ENCODE data around the gene CXCL6. TPM values are rescaled to one million over a fixed set of nuclear protein-coding genes. Genes with fewer than 3 reads are reported as not detected.
A peak's percentile ranks its signal among the peaks of the same experiment; 100 is the strongest.

CXCL6 gene
- total and polyA plus RNA-seq, 8 donors, result 0.65 to 65.6 (median 2.1) TPM

DNA sequence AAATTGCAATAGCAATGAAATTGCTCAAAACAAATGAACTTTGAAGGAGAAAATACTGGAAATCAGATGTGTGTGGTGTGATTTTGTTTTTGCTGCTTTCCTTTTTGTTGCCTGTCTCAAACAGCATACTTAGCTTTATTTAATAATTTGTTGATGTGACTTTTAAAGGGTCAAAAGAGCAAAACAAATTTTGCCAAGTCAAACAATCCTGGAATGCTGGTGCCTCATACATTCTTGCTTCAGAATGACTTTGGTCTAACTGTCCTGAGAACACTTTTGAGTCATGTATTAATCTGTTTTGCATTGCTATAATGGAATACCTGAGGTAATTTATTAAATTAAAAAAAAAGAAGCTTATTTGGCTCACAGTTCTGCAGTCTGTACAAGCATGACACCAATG lies 20.0 kb downstream of the CXCL6 start:
- TF ChIP-seq, protein P1, sequence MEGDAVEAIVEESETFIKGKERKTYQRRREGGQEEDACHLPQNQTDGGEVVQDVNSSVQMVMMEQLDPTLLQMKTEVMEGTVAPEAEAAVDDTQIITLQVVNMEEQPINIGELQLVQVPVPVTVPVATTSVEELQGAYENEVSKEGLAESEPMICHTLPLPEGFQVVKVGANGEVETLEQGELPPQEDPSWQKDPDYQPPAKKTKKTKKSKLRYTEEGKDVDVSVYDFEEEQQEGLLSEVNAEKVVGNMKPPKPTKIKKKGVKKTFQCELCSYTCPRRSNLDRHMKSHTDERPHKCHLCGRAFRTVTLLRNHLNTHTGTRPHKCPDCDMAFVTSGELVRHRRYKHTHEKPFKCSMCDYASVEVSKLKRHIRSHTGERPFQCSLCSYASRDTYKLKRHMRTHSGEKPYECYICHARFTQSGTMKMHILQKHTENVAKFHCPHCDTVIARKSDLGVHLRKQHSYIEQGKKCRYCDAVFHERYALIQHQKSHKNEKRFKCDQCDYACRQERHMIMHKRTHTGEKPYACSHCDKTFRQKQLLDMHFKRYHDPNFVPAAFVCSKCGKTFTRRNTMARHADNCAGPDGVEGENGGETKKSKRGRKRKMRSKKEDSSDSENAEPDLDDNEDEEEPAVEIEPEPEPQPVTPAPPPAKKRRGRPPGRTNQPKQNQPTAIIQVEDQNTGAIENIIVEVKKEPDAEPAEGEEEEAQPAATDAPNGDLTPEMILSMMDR (IDR thresholded peaks at IDR 0.05), result no peak
- DNase-seq (no peak), ATAC-seq (peak; percentile 32 to 79 (median 77)), FAIRE-seq (no peak)
- peaks cover 0 to 3% (median 0%) of the 10 kb centered on the region in 4 donors for H3K27me3 ChIP-seq
- H3K4me3 ChIP-seq, result no peak overlapping the region
- H3K27ac ChIP-seq, result peak overlapping the region in 1 of 4 donors; percentile 53
- no peaks in the 10 kb centered on the region for H3K36me3 ChIP-seq
- peaks cover 0 to 7% (median 0%) of the 10 kb centered on the region in 3 donors for H3K4me1 ChIP-seq
- intact Hi-C loops (cut with DNase I), result no loop called here
- no peaks in the 10 kb centered on the region for H3K9me3 ChIP-seq

DNA sequence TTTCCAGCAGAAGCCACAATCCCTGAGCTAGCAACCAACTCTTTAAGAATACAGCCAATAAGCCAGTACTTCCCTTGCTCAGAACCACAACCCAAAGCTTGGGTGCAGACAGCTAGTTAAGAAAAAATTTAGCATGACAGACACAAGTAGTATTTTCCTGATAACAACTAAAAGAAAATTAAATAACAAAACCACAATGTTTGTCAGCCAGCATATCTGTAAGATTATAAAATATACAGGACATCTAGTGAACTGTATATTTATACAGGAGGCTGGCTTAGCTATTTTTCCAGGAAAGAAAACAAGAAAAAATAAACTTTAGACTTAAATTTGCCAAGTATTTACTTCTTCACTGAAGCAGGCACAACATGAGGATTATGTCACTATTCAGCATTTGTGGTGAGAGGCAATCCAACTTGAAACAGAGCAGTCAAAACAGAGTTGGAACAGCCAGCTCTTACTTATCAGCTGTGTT lies 23.2 kb downstream of the CXCL6 start:
- Histone ChIP-seq H3K4me3 (no peak overlapping the region), H3K27ac (no peak overlapping the region), H3K36me3 (no peaks in the 10 kb centered on the region), H3K4me1 (peaks cover 0 to 7% (median 0%) of the 10 kb centered on the region in 3 donors), H3K9me3 (no peaks in the 10 kb centered on the region), H3K27me3 (peaks cover 0 to 3% (median 0%) of the 10 kb centered on the region in 4 donors)
- FAIRE-seq, result no peak
- ATAC-seq, result peak in 2 of 4 donors; percentile 26 to 31
- no peak for DNase-seq
- TF ChIP-seq, protein P1 (IDR thresholded peaks at IDR 0.05), result no peak
- intact Hi-C loops (cut with DNase I), result loop anchor here in 2 of 3 donors (10.0 kb wide), 1 partner anchor 195 kb away; no protein-coding TSS in a partner anchor

DNA sequence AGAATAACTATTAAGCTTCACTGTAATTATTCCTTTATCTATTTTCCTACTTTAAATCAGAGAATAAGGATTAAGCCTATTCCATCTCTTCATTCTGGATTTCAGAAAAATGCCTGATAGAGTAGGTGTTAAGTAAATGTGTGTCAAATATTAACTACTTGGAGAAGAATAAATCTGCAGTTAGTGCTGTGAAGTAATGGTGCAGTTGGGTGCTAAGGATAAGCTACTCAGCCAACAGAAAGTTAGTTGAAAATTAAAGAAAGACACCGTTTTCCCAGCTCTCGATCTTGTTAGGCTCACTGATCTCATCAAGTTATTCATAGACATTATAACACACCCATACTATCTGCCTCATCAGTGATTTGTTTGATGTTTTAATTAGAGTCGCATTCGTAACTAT lies 23.7 kb downstream of the CXCL6 start:
- TF ChIP-seq, protein P1 (IDR thresholded peaks at IDR 0.05), result no peak
- Histone ChIP-seq H3K4me1 (peaks cover 0 to 7% (median 0%) of the 10 kb centered on the region in 3 donors), H3K4me3 (no peak overlapping the region), H3K36me3 (no peaks in the 10 kb centered on the region), H3K9me3 (no peaks in the 10 kb centered on the region), H3K27ac (no peak overlapping the region), H3K27me3 (peaks cover 0 to 3% (median 0%) of the 10 kb centered on the region in 4 donors)
- ATAC-seq, result no peak
- FAIRE-seq, result no peak
- DNase-seq, result no peak
- intact Hi-C loops (cut with DNase I), result loop anchor here in 2 of 3 donors (10.0 kb wide), 1 partner anchor 195 kb away; no protein-coding TSS in a partner anchor
- WGBS, 2 donors, result 31 to 32% methylated on average over 4 of the region's 4 CpGs

DNA sequence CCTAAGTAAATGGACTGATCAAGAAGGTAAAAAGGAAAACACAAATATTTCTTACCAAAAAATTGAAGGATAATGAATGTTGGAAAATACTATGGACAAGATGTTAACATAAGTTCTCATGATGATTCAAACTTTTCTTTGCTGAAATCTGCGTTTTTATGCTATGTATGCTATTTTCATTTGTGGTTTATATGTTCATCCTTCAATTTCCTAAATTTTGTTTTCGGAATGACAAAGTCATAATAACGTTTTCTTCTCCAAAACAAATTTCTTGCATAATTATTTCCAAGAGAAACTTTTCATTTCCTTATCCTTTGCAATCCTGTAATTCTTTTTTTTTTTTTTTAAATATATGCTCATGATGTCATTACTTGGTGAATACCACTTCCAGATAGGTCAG lies 24.4 kb downstream of the CXCL6 start:
- WGBS, 2 donors, result 64 to 72% methylated on average over 3 of the region's 3 CpGs
- FAIRE-seq, result peak; percentile 41
- TF ChIP-seq, protein P1 (IDR thresholded peaks at IDR 0.05), result no peak
- no peaks in the 10 kb centered on the region for H3K36me3 ChIP-seq
- peaks cover 0 to 3% (median 0%) of the 10 kb centered on the region in 4 donors for H3K27me3 ChIP-seq
- intact Hi-C loops (cut with DNase I), result loop anchor here in 2 of 3 donors (10.0 kb wide), 1 partner anchor 196 kb away; no protein-coding TSS in a partner anchor
- no peak overlapping the region for H3K4me3 ChIP-seq
- no peak for DNase-seq
- no peaks in the 10 kb centered on the region for H3K9me3 ChIP-seq
- H3K27ac ChIP-seq, result no peak overlapping the region
- H3K4me1 ChIP-seq, result peaks cover 0 to 7% (median 0%) of the 10 kb centered on the region in 3 donors
- no peak for ATAC-seq

DNA sequence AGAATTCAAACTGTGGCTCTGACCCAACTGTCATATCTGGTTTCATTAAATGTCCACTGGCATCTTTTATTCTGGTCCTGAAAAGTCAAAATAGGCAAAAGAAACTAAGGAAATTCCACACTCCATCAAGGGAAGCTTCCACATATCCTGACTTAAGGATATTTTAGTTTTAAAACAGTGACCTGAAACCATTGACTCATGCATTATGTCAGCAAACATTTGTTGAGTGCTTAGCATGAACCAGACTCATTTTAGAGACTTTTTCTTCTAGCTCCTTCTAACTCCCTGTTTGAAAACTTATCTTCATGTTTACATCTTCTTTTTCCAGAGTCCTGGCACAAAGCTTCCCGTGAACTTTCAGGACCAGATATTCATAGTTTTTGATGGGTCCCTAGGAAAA lies 25.8 kb downstream of the CXCL6 start:
- H3K36me3 ChIP-seq, result no peaks in the 10 kb centered on the region
- peaks cover 0 to 7% (median 0%) of the 10 kb centered on the region in 3 donors for H3K4me1 ChIP-seq
- H3K27ac ChIP-seq, result no peak overlapping the region
- H3K27me3 ChIP-seq, result peaks cover 0 to 3% (median 0%) of the 10 kb centered on the region in 4 donors
- H3K4me3 ChIP-seq, result no peak overlapping the region
- TF ChIP-seq, protein P1 (IDR thresholded peaks at IDR 0.05), result no peak
- no peaks in the 10 kb centered on the region for H3K9me3 ChIP-seq
- intact Hi-C loops (cut with DNase I), result loop anchor here in 2 of 3 donors (10.0 kb wide), 1 partner anchor 198 kb away; no protein-coding TSS in a partner anchor
- ATAC-seq (no peak), DNase-seq (no peak), FAIRE-seq (no peak)
- WGBS, 2 donors, result 88 to 91% methylated on average over 1 of the region's 1 CpG
